Fibroblast of villous mesenchyme (primary cell): ENCODE results near the gene SMIM45.

Source experiments
- DNase-seq: peaks from one replicate; pipeline ENCODE4 v3.0.0-alpha.2; 2010; ENCODE audit warnings: low read depth
- H3K4me3 ChIP-seq: 2 replicates; pipeline ENCODE4 v1.5.1; 2011; ENCODE audit warnings: low read depth, mild to moderate bottlenecking, low read length
- CTCF ChIP-seq: IDR thresholded peaks from 2 replicates; pipeline ENCODE4 v1.5.1; 2012; ENCODE audit warnings: low read depth, mild to moderate bottlenecking, low read length; ENCODE audit not compliant: insufficient read depth

SMIM45 gene

GRCh38 chr22:41907436-41908401 lies 44.2 kb upstream of the SMIM45 start:
- DNase-seq = no peak
- no peak for TF ChIP-seq CTCF
- H3K4me3 ChIP-seq = no peak overlapping the region

GRCh38 chr22:41908411-41909309 lies 43.3 kb upstream of the SMIM45 start:
- no peak overlapping the region for H3K4me3 ChIP-seq
- TF ChIP-seq CTCF = no peak
- no peak for DNase-seq

GRCh38 chr22:41909310-41910049 lies 42.5 kb upstream of the SMIM45 start:
- no peak for DNase-seq

GRCh38 chr22:41910050-41911000 lies 41.6 kb upstream of the SMIM45 start:
- peak overlapping the region; percentile 18 for H3K4me3 ChIP-seq
- TF ChIP-seq CTCF = no peak
- peak; percentile 24 for DNase-seq

More at GRCh38 chr22:41909310-41910049, 42.5 kb upstream of the SMIM45 start:
- no peak overlapping the region for H3K4me3 ChIP-seq
- no peak for TF ChIP-seq CTCF

GRCh38 chr22:41911001-41911611 lies 40.8 kb upstream of the SMIM45 start:
- DNase-seq = no peak
- TF ChIP-seq CTCF = no peak
- H3K4me3 ChIP-seq = no peak overlapping the region
